Dermis lymphatic vessel endothelial cell (primary cell): ENCODE measurements around the gene UBR7. TPM values are rescaled to one million over a fixed set of nuclear protein-coding genes. Genes with fewer than 3 reads are reported as not detected.

Experiments used
- total RNA-seq: library from RNA; depleted of rRNA; stranded (reverse); fragments of >200 nt; gene quantifications from 2 replicates; pipeline ENCODE4 v1.2.1, GENCODE V29; 2014

UBR7 gene
- 39.8 and 52.1 TPM in 2 replicates for total RNA-seq

GRCh38 chr14:93206793-93207467, at the start of gene UBR7, which contains the start of gene GON7:
UBR7 (plus strand) TSS chr14:93207256; CDS start chr14:93207292, 36 bp downstream.
GON7 (minus strand) TSS chr14:93207065; CDS start chr14:93207037, 28 bp downstream.

GRCh38 chr14:93184391-93185348, 22.4 kb upstream of the UBR7 start, which contains the start of the genes LYSET and MOAP1:
LYSET (plus strand) TSS chr14:93185317; CDS start chr14:93185406, 89 bp downstream.
MOAP1 (minus strand) TSS chr14:93184897; CDS start chr14:93184242, 655 bp downstream.

Other genes starting within 250 kb of the UBR7 start
- gene ITPK1, start 91.3 kb upstream of the UBR7 start, total RNA-seq = 11.6 and 11.9 TPM in 2 replicates
- 37.3 and 37.9 TPM in 2 replicates for gene MOAP1, start 22.4 kb upstream of the UBR7 start, total RNA-seq
- gene LYSET, start 21.9 kb upstream of the UBR7 start, total RNA-seq = 11.7 and 12.1 TPM in 2 replicates
- gene GON7, start 191 bp upstream of the UBR7 start, total RNA-seq = 16.5 and 20.4 TPM in 2 replicates
- gene BTBD7, start 125.8 kb downstream of the UBR7 start, total RNA-seq = 29.9 and 30.3 TPM in 2 replicates
- gene COX8C, start 139.9 kb downstream of the UBR7 start, total RNA-seq = not detected in 2 replicates
- gene UNC79, start 223.7 kb downstream of the UBR7 start, total RNA-seq = under 0.01 TPM in 2 replicates